Fibroblast of peridontal ligament (primary cell): ENCODE data around the gene EXOC6B.

Experiments used
- DNase-seq: peaks from one replicate; pipeline ENCODE4 v3.0.0-alpha.2; 2010; ENCODE audit errors: extremely low read depth

Gene EXOC6B

GRCh38 chr2:72828840-72829507 is 3.1 kb upstream of the EXOC6B start:
- DNase-seq, result no peak

GRCh38 chr2:72827966-72828646 is 2.3 kb upstream of the EXOC6B start:
- peak; percentile 35 for DNase-seq

- no peak for DNase-seq
Measured at GRCh38 chr2:72827487-72827886, 1.7 kb upstream of the EXOC6B start.

- no peak for DNase-seq
Measured at GRCh38 chr2:72826156-72826477, 284 bp upstream of the EXOC6B start.

GRCh38 chr2:72824224-72824842 is 1.5 kb downstream of the EXOC6B start:
- DNase-seq, result peak; percentile 70

- no peak for DNase-seq
Measured at GRCh38 chr2:72822794-72823193, 3.0 kb downstream of the EXOC6B start.

- DNase-seq, result no peak
Measured at GRCh38 chr2:72821983-72822382, 3.9 kb downstream of the EXOC6B start.

GRCh38 chr2:72821118-72821517 is 4.7 kb downstream of the EXOC6B start:
- no peak for DNase-seq

GRCh38 chr2:72819501-72819900 is 6.3 kb downstream of the EXOC6B start:
- DNase-seq, result no peak

- no peak for DNase-seq
Measured at GRCh38 chr2:72815655-72816278, 10.1 kb downstream of the EXOC6B start.

- DNase-seq, result peak; percentile 57
Measured at GRCh38 chr2:72813841-72814240, 12.0 kb downstream of the EXOC6B start.

- DNase-seq, result no peak
Measured at GRCh38 chr2:72810165-72810564, 15.7 kb downstream of the EXOC6B start.

GRCh38 chr2:72809095-72809494 is 16.7 kb downstream of the EXOC6B start:
- DNase-seq, result no peak

GRCh38 chr2:72806280-72806945 is 19.4 kb downstream of the EXOC6B start:
- no peak for DNase-seq

GRCh38 chr2:72803626-72804320 is 22.1 kb downstream of the EXOC6B start:
- no peak for DNase-seq

- peak; percentile 58 for DNase-seq
Measured at GRCh38 chr2:72803151-72803550, 22.7 kb downstream of the EXOC6B start.

GRCh38 chr2:72800492-72800891 is 25.3 kb downstream of the EXOC6B start:
- no peak for DNase-seq

- no peak for DNase-seq
Measured at GRCh38 chr2:72797740-72798139, 28.1 kb downstream of the EXOC6B start.

- DNase-seq, result no peak
Measured at GRCh38 chr2:72796766-72797165, 29.1 kb downstream of the EXOC6B start.

GRCh38 chr2:72794572-72794971 is 31.3 kb downstream of the EXOC6B start:
- no peak for DNase-seq

- DNase-seq, result peak; percentile 64
Measured at GRCh38 chr2:72793798-72794440, 31.9 kb downstream of the EXOC6B start.
